ENCODE measurements around the gene TAS2R14. TPM values are rescaled to one million over a fixed set of nuclear protein-coding genes. Genes with fewer than 3 reads are reported as not detected.

The TAS2R14 gene
- total and polyA plus RNA-seq, 7 donors: 0.18 to 0.85 (median 0.66) TPM

DNA sequence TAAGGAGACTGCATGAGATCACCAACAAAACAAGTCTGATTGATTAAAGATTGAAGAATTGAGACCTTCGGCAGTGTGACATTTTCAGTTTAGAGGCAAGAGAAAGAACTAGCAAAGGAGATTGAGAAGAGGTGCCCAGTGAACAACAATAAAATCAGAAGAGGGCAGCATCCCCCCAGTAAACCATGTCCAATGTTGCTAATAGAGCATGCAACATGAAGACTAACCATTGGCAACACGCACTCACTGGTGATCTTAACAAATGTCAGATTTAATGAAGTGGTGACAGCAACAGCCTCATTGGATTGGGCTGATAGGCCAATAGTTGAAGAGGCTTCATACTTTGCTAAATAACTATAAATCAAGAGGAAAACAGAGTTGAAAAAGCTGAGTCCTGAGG, 20.7 kb upstream of the TAS2R14 start:
- DNase-seq (no peak), ATAC-seq (peak in 2 of 4 donors; percentile 45 to 59)
- TF ChIP-seq, protein P1, sequence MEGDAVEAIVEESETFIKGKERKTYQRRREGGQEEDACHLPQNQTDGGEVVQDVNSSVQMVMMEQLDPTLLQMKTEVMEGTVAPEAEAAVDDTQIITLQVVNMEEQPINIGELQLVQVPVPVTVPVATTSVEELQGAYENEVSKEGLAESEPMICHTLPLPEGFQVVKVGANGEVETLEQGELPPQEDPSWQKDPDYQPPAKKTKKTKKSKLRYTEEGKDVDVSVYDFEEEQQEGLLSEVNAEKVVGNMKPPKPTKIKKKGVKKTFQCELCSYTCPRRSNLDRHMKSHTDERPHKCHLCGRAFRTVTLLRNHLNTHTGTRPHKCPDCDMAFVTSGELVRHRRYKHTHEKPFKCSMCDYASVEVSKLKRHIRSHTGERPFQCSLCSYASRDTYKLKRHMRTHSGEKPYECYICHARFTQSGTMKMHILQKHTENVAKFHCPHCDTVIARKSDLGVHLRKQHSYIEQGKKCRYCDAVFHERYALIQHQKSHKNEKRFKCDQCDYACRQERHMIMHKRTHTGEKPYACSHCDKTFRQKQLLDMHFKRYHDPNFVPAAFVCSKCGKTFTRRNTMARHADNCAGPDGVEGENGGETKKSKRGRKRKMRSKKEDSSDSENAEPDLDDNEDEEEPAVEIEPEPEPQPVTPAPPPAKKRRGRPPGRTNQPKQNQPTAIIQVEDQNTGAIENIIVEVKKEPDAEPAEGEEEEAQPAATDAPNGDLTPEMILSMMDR (IDR thresholded peaks at IDR 0.05): no peak
- no peaks in the 10 kb centered on the region for H3K9me3 ChIP-seq
- intact Hi-C loops (cut with DNase I): no loop called here
- H3K36me3 ChIP-seq (ENCODE audit: insufficient read depth in 1 of 2, low read depth in 1 of 2): no peaks in the 10 kb centered on the region
- H3K27ac ChIP-seq: no peak overlapping the region
- no peak overlapping the region for H3K4me3 ChIP-seq
- no peaks in the 10 kb centered on the region for H3K4me1 ChIP-seq
- 68 to 91% (median 75%) methylated on average over 2 of the region's 2 CpGs for WGBS, 3 donors
- H3K27me3 ChIP-seq (ENCODE audit: insufficient read depth in 3 of 3, low read length in 2 of 3): no peaks in the 10 kb centered on the region

DNA sequence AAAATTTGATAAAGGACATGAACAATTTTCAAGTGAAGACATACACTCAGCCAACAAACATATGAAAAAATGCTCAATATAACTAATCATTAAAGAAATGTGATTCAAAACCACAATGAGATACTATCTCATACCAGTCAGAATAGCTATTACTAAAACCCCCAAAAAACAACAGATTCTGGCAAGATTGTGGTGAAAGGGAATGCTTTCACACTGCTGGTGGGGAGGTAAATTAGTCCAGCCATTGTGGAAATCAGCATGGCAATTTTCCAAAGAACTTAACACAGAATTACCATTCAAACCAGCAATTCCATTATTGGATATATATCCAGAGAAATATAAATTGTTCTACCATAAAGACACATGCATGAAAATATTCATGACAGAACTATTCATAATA, 18.7 kb upstream of the TAS2R14 start:
- no peak for ATAC-seq
- Histone ChIP-seq H3K4me1 (peaks cover 4% of the 10 kb centered on the region), H3K36me3 (ENCODE audit: insufficient read depth in 1 of 2, low read depth in 1 of 2) (no peaks in the 10 kb centered on the region), H3K9me3 (no peaks in the 10 kb centered on the region), H3K4me3 (no peak overlapping the region), H3K27ac (no peak overlapping the region), H3K27me3 (ENCODE audit: insufficient read depth in 3 of 3, low read length in 2 of 3) (no peaks in the 10 kb centered on the region)
- intact Hi-C loops (cut with DNase I): no loop called here
- DNase-seq: no peak
- TF ChIP-seq, protein P1 (IDR thresholded peaks at IDR 0.05): no peak

DNA sequence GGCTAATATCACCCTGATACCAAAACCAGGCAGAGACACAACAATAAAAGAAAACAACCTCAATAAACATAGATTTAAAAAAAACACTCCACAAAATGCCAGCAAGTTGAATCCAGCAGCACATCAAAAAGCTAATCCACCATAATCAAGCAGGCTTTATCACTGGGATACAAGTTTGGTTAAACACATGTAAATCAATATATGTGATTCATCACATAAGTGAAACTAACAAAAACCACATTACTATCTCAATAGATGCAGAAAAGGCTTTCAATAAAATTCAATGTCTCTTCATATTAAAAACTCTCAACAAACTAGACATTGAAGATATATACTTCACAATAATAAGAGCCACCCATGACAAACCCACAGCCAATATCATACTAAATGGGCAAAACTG, 17.0 kb upstream of the TAS2R14 start:
- peaks cover 4% of the 10 kb centered on the region for H3K4me1 ChIP-seq
- H3K27ac ChIP-seq: no peak overlapping the region
- TF ChIP-seq, protein P1 (IDR thresholded peaks at IDR 0.05): no peak
- no peaks in the 10 kb centered on the region for H3K36me3 ChIP-seq (ENCODE audit: insufficient read depth in 1 of 2, low read depth in 1 of 2)
- no peaks in the 10 kb centered on the region for H3K27me3 ChIP-seq (ENCODE audit: insufficient read depth in 3 of 3, low read length in 2 of 3)
- DNase-seq (no peak), ATAC-seq (no peak)
- H3K9me3 ChIP-seq: no peaks in the 10 kb centered on the region
- intact Hi-C loops (cut with DNase I): no loop called here
- H3K4me3 ChIP-seq: no peak overlapping the region

DNA sequence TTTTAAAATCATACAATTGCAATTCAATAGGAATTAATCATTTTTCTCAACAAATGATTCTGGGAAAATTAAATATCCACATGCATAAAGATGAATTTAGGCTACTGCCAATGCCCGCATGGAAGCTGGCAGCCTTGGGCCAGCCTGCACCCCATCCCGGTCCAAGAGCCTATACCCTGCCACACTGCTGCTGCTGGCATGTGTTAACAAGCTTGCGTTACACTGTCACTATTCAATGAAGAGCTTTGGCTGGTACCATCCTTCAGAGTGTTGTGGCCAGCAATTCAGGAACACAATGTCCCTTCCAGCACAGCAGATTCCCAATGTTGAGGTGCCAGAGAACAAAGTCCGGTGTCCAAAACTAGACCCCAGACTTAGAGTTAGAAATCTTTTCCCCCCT, 13.6 kb upstream of the TAS2R14 start:
- H3K4me1 ChIP-seq: peaks cover 4% of the 10 kb centered on the region
- ATAC-seq: peak in 3 of 4 donors; percentile 83 to 92 (median 83)
- H3K36me3 ChIP-seq (ENCODE audit: insufficient read depth in 1 of 2, low read depth in 1 of 2): no peaks in the 10 kb centered on the region
- H3K9me3 ChIP-seq: no peaks in the 10 kb centered on the region
- intact Hi-C loops (cut with DNase I): no loop called here
- no peak for DNase-seq
- no peak overlapping the region for H3K4me3 ChIP-seq
- 30 to 41% (median 35%) methylated on average over 4 of the region's 4 CpGs for WGBS, 3 donors
- H3K27ac ChIP-seq: no peak overlapping the region
- TF ChIP-seq, protein P1 (IDR thresholded peaks at IDR 0.05): no peak
- no peaks in the 10 kb centered on the region for H3K27me3 ChIP-seq (ENCODE audit: insufficient read depth in 3 of 3, low read length in 2 of 3)

DNA sequence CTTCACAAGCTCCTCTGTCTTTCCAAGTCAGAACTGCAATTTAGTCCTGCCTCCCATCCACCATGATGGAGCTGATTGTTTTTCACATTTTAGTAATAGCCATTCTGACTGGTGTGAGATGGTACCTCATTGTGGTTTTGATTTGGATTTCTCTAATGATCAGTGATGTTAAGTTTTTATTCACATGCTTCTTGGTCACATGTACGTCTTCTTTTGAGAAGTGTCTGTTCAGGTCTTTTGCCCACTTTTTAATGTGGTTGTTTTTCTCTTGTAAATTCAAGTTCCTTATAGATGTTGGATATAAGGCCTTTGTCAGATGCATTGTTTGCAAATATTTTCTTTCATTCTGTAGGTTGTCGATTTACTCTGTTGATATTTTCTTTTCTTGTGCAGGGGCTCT, 4.1 kb upstream of the TAS2R14 start:
- Histone ChIP-seq H3K4me1 (no peaks in the 10 kb centered on the region), H3K27me3 (ENCODE audit: insufficient read depth in 3 of 3, low read length in 2 of 3) (no peaks in the 10 kb centered on the region), H3K9me3 (no peaks in the 10 kb centered on the region), H3K27ac (no peak overlapping the region), H3K36me3 (ENCODE audit: insufficient read depth in 1 of 2, low read depth in 1 of 2) (no peaks in the 10 kb centered on the region), H3K4me3 (no peak overlapping the region)
- no peak for ATAC-seq
- TF ChIP-seq, protein P1 (IDR thresholded peaks at IDR 0.05): no peak
- 99 to 100% (median 99%) methylated on average over 2 of the region's 2 CpGs for WGBS, 3 donors
- no peak for DNase-seq
- intact Hi-C loops (cut with DNase I): no loop called here
